ENCODE measurements around the gene HKDC1.
"Not testable (repeated sequence)": the region's sequence is repeated elsewhere in the genome, so short reads cannot be mapped to it uniquely, and the experiment has no call there.

HKDC1 gene

DNA sequence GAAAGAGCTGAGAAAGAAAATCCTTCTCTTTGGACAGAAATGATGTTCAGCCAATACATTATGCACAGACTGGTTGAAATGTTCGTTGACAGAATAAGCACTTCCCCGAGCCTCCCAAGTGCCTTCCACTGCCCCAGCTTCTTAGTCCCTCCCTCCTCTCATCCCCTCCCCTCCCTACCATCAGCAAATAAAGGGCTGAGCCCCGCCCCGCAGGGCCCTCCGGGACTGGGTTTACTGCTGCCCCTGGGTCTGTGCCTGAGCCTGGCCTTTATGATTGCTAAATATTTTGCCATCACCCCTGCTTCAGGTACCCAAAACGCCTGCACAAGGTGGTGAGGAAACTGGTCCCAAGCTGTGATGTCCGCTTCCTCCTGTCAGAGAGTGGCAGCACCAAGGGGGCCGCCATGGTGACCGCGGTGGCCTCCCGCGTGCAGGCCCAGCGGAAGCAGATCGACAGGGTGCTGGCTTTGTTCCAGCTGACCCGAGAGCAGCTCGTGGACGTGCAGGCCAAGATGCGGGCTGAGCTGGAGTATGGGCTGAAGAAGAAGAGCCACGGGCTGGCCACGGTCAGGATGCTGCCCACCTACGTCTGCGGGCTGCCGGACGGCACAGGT is 28.1 kb downstream of the HKDC1 start:
- no peak for DNase-seq (ENCODE audit: low read depth, low spot score)
- CTCF ChIA-PET, result interaction anchor here (3.4 kb wide), 1 partner anchor 11 kb away, joined by 15 read pairs; no protein-coding TSS in a partner anchor
- POLR2A ChIA-PET, result no interaction called here
- no peak overlapping the region for H3K4me3 ChIP-seq (ENCODE audit: low read depth, low read length)
- TF ChIP-seq, protein P1, sequence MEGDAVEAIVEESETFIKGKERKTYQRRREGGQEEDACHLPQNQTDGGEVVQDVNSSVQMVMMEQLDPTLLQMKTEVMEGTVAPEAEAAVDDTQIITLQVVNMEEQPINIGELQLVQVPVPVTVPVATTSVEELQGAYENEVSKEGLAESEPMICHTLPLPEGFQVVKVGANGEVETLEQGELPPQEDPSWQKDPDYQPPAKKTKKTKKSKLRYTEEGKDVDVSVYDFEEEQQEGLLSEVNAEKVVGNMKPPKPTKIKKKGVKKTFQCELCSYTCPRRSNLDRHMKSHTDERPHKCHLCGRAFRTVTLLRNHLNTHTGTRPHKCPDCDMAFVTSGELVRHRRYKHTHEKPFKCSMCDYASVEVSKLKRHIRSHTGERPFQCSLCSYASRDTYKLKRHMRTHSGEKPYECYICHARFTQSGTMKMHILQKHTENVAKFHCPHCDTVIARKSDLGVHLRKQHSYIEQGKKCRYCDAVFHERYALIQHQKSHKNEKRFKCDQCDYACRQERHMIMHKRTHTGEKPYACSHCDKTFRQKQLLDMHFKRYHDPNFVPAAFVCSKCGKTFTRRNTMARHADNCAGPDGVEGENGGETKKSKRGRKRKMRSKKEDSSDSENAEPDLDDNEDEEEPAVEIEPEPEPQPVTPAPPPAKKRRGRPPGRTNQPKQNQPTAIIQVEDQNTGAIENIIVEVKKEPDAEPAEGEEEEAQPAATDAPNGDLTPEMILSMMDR (IDR thresholded peaks at IDR 0.05; ENCODE audit: insufficient read depth, low read length, missing control alignments), result no peak

DNA sequence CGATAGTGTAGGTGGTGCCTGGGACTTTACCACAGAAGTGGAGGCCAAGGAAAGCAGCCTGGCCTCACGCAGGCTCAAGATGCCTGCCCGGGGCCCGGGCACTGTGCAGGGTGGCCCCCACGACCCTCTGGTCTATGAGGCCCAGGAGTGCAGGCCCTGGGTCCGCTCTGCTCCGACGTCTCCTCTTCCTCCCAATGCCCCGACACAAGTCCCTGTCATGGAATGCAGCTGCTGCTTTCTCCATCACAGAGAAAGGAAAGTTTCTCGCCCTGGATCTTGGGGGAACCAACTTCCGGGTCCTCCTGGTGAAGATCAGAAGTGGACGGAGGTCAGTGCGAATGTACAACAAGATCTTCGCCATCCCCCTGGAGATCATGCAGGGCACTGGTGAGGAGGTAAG is 29.9 kb downstream of the HKDC1 start:
- no peak for DNase-seq (ENCODE audit: low read depth, low spot score)
- TF ChIP-seq, protein P1 (IDR thresholded peaks at IDR 0.05; ENCODE audit: insufficient read depth, low read length, missing control alignments), result no peak
- H3K4me3 ChIP-seq (ENCODE audit: low read depth, low read length), result no peak overlapping the region
- ChIA-PET CTCF (no interaction called here), POLR2A (no interaction called here)

DNA sequence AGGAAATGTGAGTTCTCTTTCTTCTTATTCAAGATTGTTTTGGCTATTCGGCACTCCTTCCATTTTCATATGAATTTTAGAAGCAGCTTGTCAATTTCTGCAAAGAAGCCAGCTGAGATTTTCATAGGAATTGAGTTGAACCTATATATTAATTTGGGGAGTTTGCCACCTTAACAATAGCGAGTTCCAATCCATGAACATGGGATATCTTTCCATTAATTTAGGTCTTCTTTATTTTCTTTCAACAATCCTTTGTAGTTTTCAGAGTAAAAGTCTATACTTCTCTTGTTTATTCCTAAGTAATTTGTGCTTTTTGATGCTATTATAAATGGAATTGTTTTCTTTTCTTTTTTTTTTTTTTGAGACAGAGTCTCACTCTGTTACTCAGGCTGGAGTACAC is 31.3 kb downstream of the HKDC1 start:
- DNase-seq (ENCODE audit: low read depth, low spot score); H3K4me3 ChIP-seq (ENCODE audit: low read depth, low read length); POLR2A ChIA-PET: not testable (repeated sequence)
- CTCF ChIA-PET, result interaction anchor here (0.9 to 2.5 kb wide), 2 partner anchors 9 to 13 kb away, joined by 3 to 8 read pairs; no protein-coding TSS in a partner anchor

DNA sequence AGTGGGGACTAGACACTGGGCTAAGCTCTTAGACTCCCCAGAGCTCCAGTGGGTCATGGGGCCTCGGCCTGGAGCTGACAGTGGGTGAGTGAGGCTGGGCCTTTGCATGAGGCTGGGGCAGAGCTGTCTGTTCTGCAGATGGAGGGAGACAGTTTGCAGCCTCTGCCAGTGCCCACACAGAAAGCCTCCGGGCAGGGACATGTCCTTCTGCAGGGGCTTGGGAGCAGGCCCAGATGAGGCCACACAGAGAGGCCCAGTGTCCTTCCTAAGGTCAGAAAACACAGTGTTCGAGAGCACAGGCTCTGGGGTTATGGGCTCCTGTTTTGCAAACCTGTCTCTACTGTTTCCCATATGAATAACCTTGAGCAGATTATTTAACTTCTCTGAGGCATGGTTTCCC is 33.0 kb downstream of the HKDC1 start:
- TF ChIP-seq, protein P1 (IDR thresholded peaks at IDR 0.05; ENCODE audit: insufficient read depth, low read length, missing control alignments), result no peak
- DNase-seq (ENCODE audit: low read depth, low spot score), result no peak
- CTCF ChIA-PET, result interaction anchor here (0.7 to 2.5 kb wide), 3 partner anchors 15 to 21 kb away, joined by 3 to 8 read pairs (median 3); no protein-coding TSS in a partner anchor
- no peak overlapping the region for H3K4me3 ChIP-seq (ENCODE audit: low read depth, low read length)
- POLR2A ChIA-PET, result interaction anchor here (0.7 kb wide), 1 partner anchor 159 kb away, joined by 3 read pairs; no protein-coding TSS in a partner anchor

DNA sequence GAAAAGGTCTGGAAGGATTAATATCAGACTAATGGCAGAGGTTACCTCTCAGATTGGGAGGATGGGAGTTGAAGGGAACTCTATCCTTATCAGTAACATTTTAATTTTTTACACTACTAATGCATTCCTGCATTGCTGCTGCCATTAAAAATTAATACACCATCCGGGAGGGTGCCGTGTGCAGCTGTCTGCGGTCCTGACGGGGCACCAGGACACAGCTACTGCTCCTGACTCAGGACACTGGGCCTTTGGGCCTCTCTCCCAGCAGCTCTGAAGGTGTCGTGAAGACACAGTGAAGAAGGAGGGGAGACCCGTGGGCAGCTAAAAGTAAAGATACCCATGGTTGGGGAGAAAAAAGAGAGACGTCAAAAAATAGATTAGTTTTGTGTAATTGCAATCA is 34.7 kb downstream of the HKDC1 start:
- TF ChIP-seq, protein P1 (IDR thresholded peaks at IDR 0.05; ENCODE audit: insufficient read depth, low read length, missing control alignments), result no peak
- CTCF ChIA-PET, result interaction anchor here (0.7 to 0.9 kb wide), 2 partner anchors 8 to 17 kb away, joined by 3 read pairs; no protein-coding TSS in a partner anchor
- POLR2A ChIA-PET, result no interaction called here
- H3K4me3 ChIP-seq (ENCODE audit: low read depth, low read length), result no peak overlapping the region
- DNase-seq (ENCODE audit: low read depth, low spot score), result no peak

DNA sequence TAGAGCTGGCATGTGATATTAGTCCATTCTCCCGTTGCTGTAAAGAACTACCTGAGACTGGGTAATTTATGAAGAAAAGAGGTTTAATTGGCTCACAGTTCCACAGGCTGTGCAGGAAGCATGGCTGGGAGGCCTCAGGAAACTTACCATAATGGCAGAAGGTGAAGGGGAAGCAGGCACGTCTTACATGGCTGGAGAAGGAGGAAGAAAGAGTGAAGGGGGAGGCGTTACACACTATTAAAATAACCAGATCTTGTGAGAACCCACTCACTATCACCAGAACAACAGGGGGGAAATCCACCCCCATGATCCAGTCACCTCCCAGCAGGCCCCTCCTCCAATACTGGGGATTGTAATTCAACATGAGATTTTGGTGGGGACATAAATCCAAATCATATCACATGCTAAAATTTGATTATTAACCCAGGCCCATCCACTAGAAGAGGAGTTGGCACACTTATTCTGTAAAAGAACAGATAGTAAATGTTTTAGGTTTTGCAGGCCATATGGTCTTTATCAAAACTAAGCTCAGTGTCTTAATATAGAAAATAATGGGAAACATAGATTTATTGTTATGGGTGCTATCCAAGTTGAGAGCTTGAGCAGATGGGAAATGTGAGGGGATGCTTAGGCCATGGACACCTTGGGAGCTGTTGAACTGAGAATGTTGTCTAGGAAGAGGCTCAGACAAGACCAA is 39.6 kb downstream of the HKDC1 start:
- H3K4me3 ChIP-seq (ENCODE audit: low read depth, low read length), result no peak overlapping the region
- no peak for DNase-seq (ENCODE audit: low read depth, low spot score)
- TF ChIP-seq, protein P1 (IDR thresholded peaks at IDR 0.05; ENCODE audit: insufficient read depth, low read length, missing control alignments), result no peak
- CTCF ChIA-PET, result interaction anchor here (0.9 kb wide), 1 partner anchor 21 kb away, joined by 4 read pairs; no protein-coding TSS in a partner anchor
- POLR2A ChIA-PET, result no interaction called here
